Activated CD8-positive, alpha-beta memory T cell treated with anti-CD3 and anti-CD28 coated beads for 48 hours (primary cell): ENCODE measurements around the gene GJD4.

Experiments used
- DNase-seq, 3 experiments: peaks; one replicate each; pipeline ENCODE4 v3.0.0-alpha.2; 2020; ENCODE audit warnings: low read depth in 2 of 3, low spot score in 2 of 3

The GJD4 gene

GRCh38 chr10:35614312-35614711 is 9.2 kb downstream of the GJD4 start:
- no peak for DNase-seq

GRCh38 chr10:35626971-35627507 is 21.9 kb downstream of the GJD4 start:
- DNase-seq: no peak

- DNase-seq: no peak
Observed at GRCh38 chr10:35631404-35631803, 26.3 kb downstream of the GJD4 start.

- DNase-seq: no peak
Observed at GRCh38 chr10:35632027-35632426, 26.9 kb downstream of the GJD4 start.

GRCh38 chr10:35633006-35633980 is 28.2 kb downstream of the GJD4 start:
- no peak for DNase-seq

- DNase-seq: no peak
Observed at GRCh38 chr10:35635576-35635975, 30.4 kb downstream of the GJD4 start.

GRCh38 chr10:35636956-35637355 is 31.8 kb downstream of the GJD4 start:
- DNase-seq: no peak

- DNase-seq: no peak
Observed at GRCh38 chr10:35637462-35637861, 32.3 kb downstream of the GJD4 start.

GRCh38 chr10:35638101-35638500 is 33.0 kb downstream of the GJD4 start:
- DNase-seq: no peak

- DNase-seq: no peak
Observed at GRCh38 chr10:35639021-35639727, 34.0 kb downstream of the GJD4 start.

- no peak for DNase-seq
Observed at GRCh38 chr10:35639728-35640401, 34.7 kb downstream of the GJD4 start.

GRCh38 chr10:35640474-35640873 is 35.3 kb downstream of the GJD4 start:
- peak in 1 of 3 experiments; percentile 14 for DNase-seq

GRCh38 chr10:35640951-35641675 is 36.0 kb downstream of the GJD4 start:
- peak in 1 of 3 experiments; percentile 8 for DNase-seq

GRCh38 chr10:35641676-35642034 is 36.5 kb downstream of the GJD4 start:
- DNase-seq: no peak

GRCh38 chr10:35642035-35642792 is 37.1 kb downstream of the GJD4 start, which contains the start of gene FZD8:
Gene FZD8 (minus strand): TSS chr10:35642296. CDS start chr10:35641429, 867 bp downstream.
- peak; percentile 42 to 50 (median 47) for DNase-seq

GRCh38 chr10:35642793-35643114 is 37.6 kb downstream of the GJD4 start:
- no peak for DNase-seq

- DNase-seq: no peak
Observed at GRCh38 chr10:35643151-35644049, 38.3 kb downstream of the GJD4 start.

GRCh38 chr10:35644050-35644950 is 39.2 kb downstream of the GJD4 start:
- no peak for DNase-seq
